H54 (cell line): ENCODE data around the gene AP2A2.

Experiments
- DNase-seq: peaks from one replicate; pipeline ENCODE4 v3.0.0; 2011; ENCODE audit warnings: low spot score, mixed read lengths; ENCODE audit not compliant: insufficient read length
- FAIRE-seq: peaks from 3 replicates; lab custom pipeline; 2011; peaks lifted over from hg19 to GRCh38; lab: Jason Lieb, UNC
- POLR2A ChIP-seq: IDR thresholded peaks from 2 replicates; pipeline ENCODE4 v1.6.1; 2011; ENCODE audit warnings: low read depth, mild to moderate bottlenecking, low read length

AP2A2 gene

GRCh38 chr11:1034456-1035295 lies 109.0 kb downstream of the AP2A2 start:
- DNase-seq (no peak), FAIRE-seq (no peak)
- no peak for TF ChIP-seq POLR2A

GRCh38 chr11:1035577-1036283 lies 110.1 kb downstream of the AP2A2 start:
- FAIRE-seq (no peak), DNase-seq (no peak)
- no peak for TF ChIP-seq POLR2A

DNA sequence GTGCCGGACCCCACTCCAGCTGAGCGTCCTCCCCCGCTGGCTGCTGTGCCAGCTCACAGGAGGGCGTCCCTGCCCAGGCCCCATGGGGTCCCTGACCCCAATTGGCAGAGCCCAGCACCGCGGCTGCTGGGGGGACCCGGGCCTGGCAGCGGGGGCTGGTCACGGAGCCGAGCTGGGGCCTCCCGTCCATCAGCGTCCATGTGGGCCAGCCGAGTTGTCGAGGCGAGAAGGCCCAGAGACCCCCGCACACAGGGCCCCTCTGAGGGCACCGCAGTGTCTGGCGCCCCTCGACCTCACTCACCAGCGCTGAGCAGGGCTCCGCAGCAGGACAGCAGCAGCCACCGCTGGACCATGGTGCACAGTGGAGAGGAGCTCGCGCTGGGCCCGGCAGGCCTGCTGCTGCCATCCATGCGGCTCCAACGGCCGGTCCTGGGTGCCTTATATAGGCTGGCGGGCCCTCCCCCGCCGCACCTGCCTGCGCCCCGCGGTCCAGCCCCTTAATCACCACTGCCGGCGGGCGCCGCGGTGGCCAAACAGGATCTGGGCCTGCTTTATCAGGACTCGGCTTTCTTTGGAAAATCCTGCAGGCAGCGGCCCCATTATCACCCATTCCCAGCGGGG lies 110.7 kb downstream of the AP2A2 start, which contains the start of gene MUC6:
MUC6 (minus strand) TSS at position 416 of the 621 bp plus-strand sequence; CDS start at position 353, 63 bp downstream.
- FAIRE-seq, result no peak

DNA sequence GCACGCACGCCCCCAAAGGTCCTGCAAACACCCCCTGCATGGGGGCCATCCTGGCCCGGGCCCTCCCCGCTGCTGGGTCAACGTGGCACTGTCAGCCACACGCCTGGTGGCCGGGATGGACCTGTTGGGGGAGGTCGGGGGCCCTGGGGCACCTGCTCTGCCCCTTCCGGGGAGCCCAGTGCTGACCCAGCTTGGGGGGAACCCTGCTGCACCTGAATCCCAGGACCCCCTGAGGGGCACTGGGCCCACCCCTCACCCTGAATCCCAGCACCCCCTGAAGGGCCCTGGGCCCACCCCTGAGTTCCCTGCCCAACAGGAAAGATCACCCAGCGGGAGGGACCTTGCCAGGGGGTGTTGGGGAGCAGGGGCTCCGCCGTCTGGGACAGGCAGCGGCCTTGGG lies 111.3 kb downstream of the AP2A2 start:
- DNase-seq, result no peak
- FAIRE-seq, result no peak
- TF ChIP-seq POLR2A, result no peak

More for the DNA sequence above, 110.7 kb downstream of the AP2A2 start, which contains the start of gene MUC6:
- DNase-seq, result no peak
- TF ChIP-seq POLR2A, result no peak

DNA sequence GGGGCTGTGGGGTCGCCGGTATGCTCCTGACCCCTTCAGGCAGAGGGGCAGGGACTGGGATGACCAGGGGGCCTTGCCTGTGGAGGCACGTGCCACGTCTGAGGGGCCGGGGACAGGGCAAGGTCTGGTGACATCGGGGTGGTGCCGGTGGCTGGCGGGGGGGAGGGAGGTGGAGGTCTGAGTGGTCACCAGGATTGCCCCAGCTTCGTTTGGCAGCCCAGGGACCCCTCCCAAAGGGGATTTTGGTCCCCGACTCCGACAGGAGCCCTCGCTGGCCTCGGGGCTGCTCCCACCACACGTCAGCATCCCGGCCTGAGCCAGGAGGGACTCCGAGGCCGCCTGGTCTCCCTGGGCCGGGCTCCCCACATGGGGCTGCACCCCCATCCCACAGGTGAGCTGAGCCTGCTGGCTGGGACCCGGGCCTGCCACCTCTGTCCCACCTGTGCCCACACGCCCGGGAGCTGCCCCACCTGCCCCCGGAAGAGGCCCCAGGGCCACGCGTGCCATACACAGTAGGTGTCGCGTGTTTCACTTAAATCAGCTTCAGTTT lies 111.9 kb downstream of the AP2A2 start:
- no peak for TF ChIP-seq POLR2A
- FAIRE-seq (no peak), DNase-seq (no peak)

GRCh38 chr11:1038361-1038760 lies 112.7 kb downstream of the AP2A2 start:
- no peak for FAIRE-seq
- no peak for TF ChIP-seq POLR2A
- no peak for DNase-seq

- no peak for TF ChIP-seq POLR2A
- DNase-seq (no peak), FAIRE-seq (no peak)
Observed at GRCh38 chr11:1038921-1039320, 113.3 kb downstream of the AP2A2 start.

- TF ChIP-seq POLR2A, result no peak
- FAIRE-seq, result peak; percentile 20
- DNase-seq, result peak; percentile 94
Observed at GRCh38 chr11:1039481-1040427, 114.1 kb downstream of the AP2A2 start.

- TF ChIP-seq POLR2A, result no peak
- FAIRE-seq, result no peak
- peak; percentile 91 for DNase-seq
Observed at GRCh38 chr11:1040428-1041148, 114.9 kb downstream of the AP2A2 start.

DNA sequence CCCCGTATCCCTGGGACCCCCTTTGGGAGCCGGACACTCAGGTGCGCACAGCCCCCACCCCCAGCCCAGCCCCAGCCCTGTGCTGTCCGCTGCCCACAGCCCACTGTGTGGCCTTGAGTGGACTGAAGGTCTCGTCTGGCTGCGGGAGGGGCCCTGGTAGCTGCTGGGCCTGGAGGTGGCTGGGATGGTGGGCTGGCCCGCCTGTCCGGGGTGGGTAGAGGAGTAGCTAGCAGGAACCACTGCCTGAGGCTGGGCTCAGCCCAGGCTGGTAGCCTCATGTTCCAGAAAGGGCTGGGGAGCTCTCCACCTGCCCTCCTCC lies 115.4 kb downstream of the AP2A2 start:
- DNase-seq (no peak), FAIRE-seq (no peak)
- TF ChIP-seq POLR2A, result no peak

DNA sequence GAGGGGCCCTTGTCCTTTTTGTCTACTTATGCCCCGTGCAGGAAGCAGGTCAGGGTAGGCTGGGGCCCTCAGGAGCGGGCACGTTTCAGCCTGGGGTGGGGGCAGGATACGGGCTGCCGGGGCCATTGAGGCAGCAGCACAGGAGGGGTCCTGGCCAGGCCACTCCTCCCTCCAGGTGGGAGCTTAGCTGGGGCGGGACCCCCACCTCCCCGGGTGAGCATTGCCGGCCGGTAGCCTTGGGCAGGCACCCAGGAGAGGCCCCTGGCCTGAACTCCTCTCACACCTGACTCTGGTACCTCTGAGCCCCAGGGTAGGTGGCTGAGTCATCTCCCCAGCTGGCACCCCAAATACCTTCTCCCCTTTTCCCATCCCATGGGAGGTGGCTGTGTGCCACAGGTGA lies 115.8 kb downstream of the AP2A2 start:
- DNase-seq, result no peak
- TF ChIP-seq POLR2A, result no peak
- FAIRE-seq, result no peak

GRCh38 chr11:1041936-1042608 lies 116.4 kb downstream of the AP2A2 start:
- no peak for TF ChIP-seq POLR2A
- no peak for DNase-seq
- no peak for FAIRE-seq
